Measurements from ENCODE around the gene ARF6.

Gene ARF6

GRCh38 chr14:49900973-49901372 is 8.1 kb downstream of the ARF6 start:
- TF ChIP-seq TAF1 (IDR thresholded peaks at IDR 0.05; ENCODE audit: borderline replicate concordance, insufficient read depth, low read length) (no peak), POLR2AphosphoS5 (IDR thresholded peaks at IDR 0.05; ENCODE audit: low read depth, low read length) (no peak), REST (IDR thresholded peaks at IDR 0.05; ENCODE audit: insufficient read depth in 1 of 2, low read depth in 2 of 2, low read length in 2 of 2) (no peak), FOXP2 (optimal IDR thresholded peaks at IDR 0.05; ENCODE audit: borderline replicate concordance, extremely low read depth, extremely low read length, insufficient read depth) (no peak)

GRCh38 chr14:49904270-49904669 is 11.4 kb downstream of the ARF6 start:
- no peak for TF ChIP-seq POLR2AphosphoS5 (IDR thresholded peaks at IDR 0.05; ENCODE audit: low read depth, low read length)
- TF ChIP-seq REST (IDR thresholded peaks at IDR 0.05; ENCODE audit: insufficient read depth in 1 of 2, low read depth in 2 of 2, low read length in 2 of 2): no peak
- no peak for TF ChIP-seq FOXP2 (optimal IDR thresholded peaks at IDR 0.05; ENCODE audit: borderline replicate concordance, extremely low read depth, extremely low read length, insufficient read depth)

- TF ChIP-seq REST (IDR thresholded peaks at IDR 0.05; ENCODE audit: insufficient read depth in 1 of 2, low read depth in 2 of 2, low read length in 2 of 2) (no peak), FOXP2 (optimal IDR thresholded peaks at IDR 0.05; ENCODE audit: borderline replicate concordance, extremely low read depth, extremely low read length, insufficient read depth) (no peak), POLR2AphosphoS5 (IDR thresholded peaks at IDR 0.05; ENCODE audit: low read depth, low read length) (no peak), TAF1 (IDR thresholded peaks at IDR 0.05; ENCODE audit: borderline replicate concordance, insufficient read depth, low read length) (no peak), SIN3A (IDR thresholded peaks at IDR 0.05; ENCODE audit: borderline replicate concordance, insufficient read depth, low read length) (no peak)
Observed at GRCh38 chr14:49905989-49906388, 13.1 kb downstream of the ARF6 start.

- TF ChIP-seq REST (IDR thresholded peaks at IDR 0.05; ENCODE audit: insufficient read depth in 1 of 2, low read depth in 2 of 2, low read length in 2 of 2) (no peak), POLR2AphosphoS5 (IDR thresholded peaks at IDR 0.05; ENCODE audit: low read depth, low read length) (no peak), SIN3A (IDR thresholded peaks at IDR 0.05; ENCODE audit: borderline replicate concordance, insufficient read depth, low read length) (no peak), TAF1 (IDR thresholded peaks at IDR 0.05; ENCODE audit: borderline replicate concordance, insufficient read depth, low read length) (no peak), FOXP2 (optimal IDR thresholded peaks at IDR 0.05; ENCODE audit: borderline replicate concordance, extremely low read depth, extremely low read length, insufficient read depth) (no peak)
Observed at GRCh38 chr14:49907186-49907585, 14.3 kb downstream of the ARF6 start.

- no peak for TF ChIP-seq SIN3A (IDR thresholded peaks at IDR 0.05; ENCODE audit: borderline replicate concordance, insufficient read depth, low read length)
- TF ChIP-seq POLR2AphosphoS5 (IDR thresholded peaks at IDR 0.05; ENCODE audit: low read depth, low read length): no peak
- TF ChIP-seq FOXP2 (optimal IDR thresholded peaks at IDR 0.05; ENCODE audit: borderline replicate concordance, extremely low read depth, extremely low read length, insufficient read depth): no peak
- TF ChIP-seq TAF1 (IDR thresholded peaks at IDR 0.05; ENCODE audit: borderline replicate concordance, insufficient read depth, low read length): no peak
- TF ChIP-seq REST (IDR thresholded peaks at IDR 0.05; ENCODE audit: insufficient read depth in 1 of 2, low read depth in 2 of 2, low read length in 2 of 2): no peak
Observed at GRCh38 chr14:49908433-49908782, 15.5 kb downstream of the ARF6 start.
